OCI-LY7 (cell line): ENCODE measurements around the gene PDIA2.

Source experiments
- CTCF ChIP-seq: fragments of 200-600 bp; sonication (generic); conservative IDR thresholded peaks from 2 replicates; pipeline ENCODE4 v1.5.1; 2014; ENCODE audit warnings: mild to moderate bottlenecking, antibody characterized with exemption, low read length, moderate library complexity, mixed read lengths
- EZH2phosphoT487 ChIP-seq: fragments of 200-600 bp; sonication (generic); IDR thresholded peaks from 2 replicates; pipeline ENCODE4 v1.6.1; 2018; ENCODE audit warnings: low read depth, borderline replicate concordance, mild to moderate bottlenecking, mixed run types, antibody characterized with exemption, low read length, moderate library complexity, mixed read lengths

- no peak for TF ChIP-seq CTCF
- TF ChIP-seq EZH2phosphoT487 = no peak
These were observed 19.0 kb downstream of the PDIA2 start for GRCh38 chr16:301950-302349.
